22Rv1 (cell line): ENCODE results near the gene RAB11B.

Experiments
- CTCF ChIP-seq: fragments of 450-650 bp; IDR thresholded peaks from 2 replicates; pipeline ENCODE4 v1.5.1; 2017; ENCODE audit warnings: mild to moderate bottlenecking
- ZFX ChIP-seq: fragments of 450-650 bp; IDR thresholded peaks from 2 replicates; pipeline ENCODE4 v1.6.1; 2017; ENCODE audit warnings: antibody characterized with exemption, borderline replicate concordance

DNA sequence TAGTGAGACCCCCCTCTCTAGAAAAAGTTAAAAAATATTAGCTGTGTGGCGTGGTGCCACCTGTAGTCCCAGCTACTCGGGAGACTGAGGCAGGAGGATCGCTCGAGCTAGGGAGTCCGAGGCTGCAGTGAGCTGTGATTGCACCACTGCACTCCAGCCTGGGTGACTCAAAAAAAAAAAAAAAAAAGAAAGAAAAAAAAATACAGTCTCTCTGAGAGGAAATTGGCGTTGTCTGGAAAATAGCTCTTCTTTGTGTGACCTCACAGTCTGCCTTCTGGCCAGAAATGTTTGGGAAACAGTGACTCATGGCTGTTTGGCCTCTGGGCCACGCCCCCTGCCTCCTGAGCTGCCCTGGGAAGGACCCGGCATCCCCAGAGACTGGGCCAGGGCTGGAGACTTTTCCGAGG is 33.7 kb downstream of the RAB11B start:
- TF ChIP-seq CTCF: no peak
- TF ChIP-seq ZFX: no peak
